GM18526 (cell line): ENCODE results near the gene LETMD1.

Experiments used
- POLR2A ChIP-seq: IDR thresholded peaks from 3 replicates; pipeline ENCODE4 v1.6.1; 2011; ENCODE audit not compliant: insufficient read length; ENCODE audit errors: extremely low read depth

The LETMD1 gene

DNA sequence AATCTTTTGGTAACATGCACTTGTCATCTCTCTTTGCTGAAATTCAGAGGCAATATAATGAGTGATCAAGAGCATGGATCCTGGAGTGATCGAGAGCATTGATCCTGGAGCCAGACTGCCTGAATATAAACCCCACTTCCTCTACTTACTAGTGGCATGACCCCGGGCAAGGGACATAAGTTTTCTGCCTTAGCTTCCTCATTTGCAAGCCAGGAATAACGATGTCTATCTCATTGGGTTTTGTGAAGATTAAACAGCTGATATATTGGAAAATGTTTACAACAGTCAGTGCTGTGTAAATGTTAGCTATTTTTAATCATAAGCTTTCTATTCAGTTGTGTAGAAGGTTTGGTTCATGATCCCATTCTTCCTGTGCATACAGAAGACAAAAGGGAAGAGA lies 37.6 kb downstream of the LETMD1 start:
- no peak for TF ChIP-seq POLR2A

DNA sequence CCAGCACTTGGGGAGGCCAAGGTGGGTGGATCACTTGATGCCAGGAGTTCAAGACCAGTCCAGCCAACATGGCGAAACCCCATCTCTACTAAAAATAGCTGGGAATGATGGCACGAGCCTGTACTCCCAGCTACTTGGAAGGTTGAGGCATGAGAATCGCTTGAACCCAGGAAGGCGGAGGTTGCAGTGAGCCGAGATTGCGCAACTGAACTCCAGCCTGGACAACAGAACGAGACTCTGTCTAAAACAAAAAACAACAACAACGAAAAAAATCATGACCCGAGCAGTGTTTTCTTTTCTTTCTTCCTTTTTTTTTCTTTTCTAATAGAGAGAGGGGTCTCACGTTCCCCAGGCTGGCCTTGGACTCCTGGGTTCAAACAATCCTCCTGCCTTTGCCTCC lies 38.8 kb downstream of the LETMD1 start:
- TF ChIP-seq POLR2A: no peak

DNA sequence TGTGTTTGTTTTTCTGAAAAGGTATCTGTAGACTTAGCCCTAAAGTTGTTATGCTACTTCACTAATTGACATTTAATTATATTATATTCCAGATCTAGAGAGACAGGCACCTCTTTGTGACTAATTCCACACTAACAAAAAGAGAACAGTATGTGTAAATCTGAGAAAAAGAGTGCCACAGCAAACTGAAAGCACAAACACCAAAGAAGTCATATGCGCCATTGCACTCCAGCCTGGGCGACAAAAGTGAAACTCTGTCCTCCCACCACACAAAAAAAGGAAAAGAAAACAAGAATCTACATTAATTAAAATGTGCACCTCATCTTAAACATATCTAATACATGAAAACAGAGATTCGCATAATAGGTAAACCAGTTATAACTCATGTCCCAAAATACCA lies 39.7 kb downstream of the LETMD1 start:
- no peak for TF ChIP-seq POLR2A

DNA sequence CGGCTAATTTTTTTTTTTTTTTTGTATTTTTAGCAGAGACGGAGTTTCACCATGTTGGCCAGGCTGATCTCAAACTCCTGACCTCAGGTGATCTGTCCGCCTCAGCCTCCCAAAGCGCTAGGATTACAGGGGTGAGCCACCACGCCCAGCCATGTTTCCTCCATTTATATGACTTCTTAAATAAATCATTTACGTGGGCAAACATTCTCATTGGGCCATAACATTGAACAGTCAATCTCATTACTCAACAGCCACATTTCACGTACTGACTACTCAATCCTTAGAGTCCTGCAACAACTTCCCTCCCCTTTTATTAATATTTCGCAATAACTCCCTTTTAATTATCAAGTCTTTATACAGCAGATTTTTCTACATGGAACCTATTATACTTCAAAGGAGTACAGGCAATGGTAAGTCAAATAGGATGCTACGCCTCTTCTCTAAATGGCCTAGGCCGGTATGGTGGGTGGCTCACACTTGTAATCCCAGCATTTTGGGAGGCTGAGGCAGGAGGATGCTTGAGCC lies 42.6 kb downstream of the LETMD1 start:
- no peak for TF ChIP-seq POLR2A

DNA sequence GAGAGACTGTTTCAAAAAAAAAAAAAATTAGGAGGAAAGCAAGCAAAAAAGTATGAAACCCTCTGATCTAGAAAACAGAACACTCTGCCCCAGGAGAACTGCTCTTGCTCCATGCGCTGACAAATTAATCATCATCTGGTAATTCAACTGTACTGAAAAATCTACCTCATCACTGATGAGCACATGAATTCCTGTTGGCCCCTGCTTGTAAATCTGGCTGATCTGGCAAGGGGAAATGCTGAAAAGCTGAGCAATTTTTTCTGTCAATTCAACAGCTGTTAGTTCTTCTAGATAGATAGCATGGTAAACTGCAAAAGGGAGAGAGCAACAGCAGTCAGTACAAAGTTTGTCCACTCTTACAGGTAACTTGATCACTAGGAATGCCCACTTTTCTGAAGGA lies 50.5 kb downstream of the LETMD1 start:
- no peak for TF ChIP-seq POLR2A

DNA sequence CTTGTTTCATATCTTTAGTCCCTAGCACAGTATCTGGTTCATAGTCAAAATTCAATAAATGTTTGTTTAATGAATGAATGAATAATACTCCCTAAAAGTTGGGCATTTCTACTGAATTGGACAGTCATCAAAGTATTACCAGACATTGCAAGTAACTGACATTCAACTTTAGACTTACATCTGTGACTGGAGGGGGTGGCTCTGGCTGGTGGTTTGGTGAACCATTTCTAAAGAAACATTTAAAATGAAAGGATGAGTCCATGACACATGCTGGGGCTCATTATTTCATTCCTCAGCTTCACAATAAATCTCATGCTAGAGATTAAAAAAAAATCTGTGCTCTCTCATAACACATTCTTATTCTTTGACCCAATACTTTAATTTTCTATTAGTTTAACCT lies 55.9 kb downstream of the LETMD1 start:
- TF ChIP-seq POLR2A: no peak

DNA sequence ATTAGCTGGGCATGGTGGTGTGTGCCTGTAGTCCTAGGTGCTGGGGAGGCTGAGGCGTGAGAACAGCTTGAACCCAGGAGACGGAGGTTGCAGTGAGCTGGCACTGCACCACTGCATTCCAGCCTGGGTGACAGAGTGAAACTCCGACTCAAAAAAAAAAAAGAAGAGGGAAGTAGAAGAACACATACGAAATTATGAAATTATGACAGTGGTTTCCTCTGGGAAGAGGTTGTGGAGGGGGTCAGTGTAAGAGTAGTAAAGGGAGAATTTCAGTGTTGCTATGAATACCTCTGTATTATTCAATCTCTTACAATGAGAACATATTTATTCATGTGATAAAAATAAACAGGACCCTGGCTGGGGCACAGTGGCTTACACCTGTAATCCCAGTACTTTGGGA lies 60.0 kb downstream of the LETMD1 start:
- TF ChIP-seq POLR2A: no peak
